ENCODE data around the gene TRIAP1.

Gene TRIAP1

GRCh38 chr12:120406553-120406952 lies 39.6 kb downstream of the TRIAP1 start:
- no peaks in the 10 kb centered on the region for H3K36me3 ChIP-seq (replicated peaks)
- DNase-seq: no peak
- in situ Hi-C loops (cut with HindIII; ENCODE audit: low pct_ligation_motif_present, low sequenced_read_pairs): no loop called here
- TF ChIP-seq CTCF (IDR thresholded peaks at IDR 0.05; ENCODE audit: low read depth, low read length, missing control alignments): no peak
- H3K27ac ChIP-seq: no peak overlapping the region
- no peak overlapping the region for H3K4me3 ChIP-seq (ENCODE audit: low read depth, low read length)
- no peaks in the 10 kb centered on the region for H3K27me3 ChIP-seq (replicated peaks)

- H3K4me3 ChIP-seq (ENCODE audit: low read depth, low read length): no peak overlapping the region
- no peak for DNase-seq
- H3K27ac ChIP-seq: no peak overlapping the region
- in situ Hi-C loops (cut with HindIII; ENCODE audit: low pct_ligation_motif_present, low sequenced_read_pairs): no loop called here
- no peaks in the 10 kb centered on the region for H3K27me3 ChIP-seq (replicated peaks)
- H3K36me3 ChIP-seq (replicated peaks): no peaks in the 10 kb centered on the region
- TF ChIP-seq CTCF (IDR thresholded peaks at IDR 0.05; ENCODE audit: low read depth, low read length, missing control alignments): no peak
These were observed 40.1 kb downstream of the TRIAP1 start for GRCh38 chr12:120406069-120406468.

- H3K27ac ChIP-seq: no peak overlapping the region
- no peaks in the 10 kb centered on the region for H3K36me3 ChIP-seq (replicated peaks)
- no peak overlapping the region for H3K4me3 ChIP-seq (ENCODE audit: low read depth, low read length)
- DNase-seq: no peak
- H3K27me3 ChIP-seq (replicated peaks): no peaks in the 10 kb centered on the region
- no peak for TF ChIP-seq CTCF (IDR thresholded peaks at IDR 0.05; ENCODE audit: low read depth, low read length, missing control alignments)
- in situ Hi-C loops (cut with HindIII; ENCODE audit: low pct_ligation_motif_present, low sequenced_read_pairs): no loop called here
These were observed 41.9 kb downstream of the TRIAP1 start for GRCh38 chr12:120404271-120404670.

- DNase-seq: no peak
- Histone ChIP-seq H3K36me3 (replicated peaks) (no peaks in the 10 kb centered on the region), H3K27ac (no peak overlapping the region), H3K27me3 (replicated peaks) (no peaks in the 10 kb centered on the region), H3K4me3 (ENCODE audit: low read depth, low read length) (no peak overlapping the region)
- in situ Hi-C loops (cut with HindIII; ENCODE audit: low pct_ligation_motif_present, low sequenced_read_pairs): no loop called here
- no peak for TF ChIP-seq CTCF (IDR thresholded peaks at IDR 0.05; ENCODE audit: low read depth, low read length, missing control alignments)
These were observed 42.3 kb downstream of the TRIAP1 start for GRCh38 chr12:120403869-120404268.

GRCh38 chr12:120402217-120402616 lies 44.0 kb downstream of the TRIAP1 start:
- no peak for DNase-seq
- H3K27me3 ChIP-seq (replicated peaks): no peaks in the 10 kb centered on the region
- no peak overlapping the region for H3K4me3 ChIP-seq (ENCODE audit: low read depth, low read length)
- H3K27ac ChIP-seq: no peak overlapping the region
- in situ Hi-C loops (cut with HindIII; ENCODE audit: low pct_ligation_motif_present, low sequenced_read_pairs): no loop called here
- TF ChIP-seq CTCF (IDR thresholded peaks at IDR 0.05; ENCODE audit: low read depth, low read length, missing control alignments): no peak
- H3K36me3 ChIP-seq (replicated peaks): no peaks in the 10 kb centered on the region

GRCh38 chr12:120399531-120399930 lies 46.7 kb downstream of the TRIAP1 start:
- in situ Hi-C loops (cut with HindIII; ENCODE audit: low pct_ligation_motif_present, low sequenced_read_pairs): no loop called here
- H3K27ac ChIP-seq: no peak overlapping the region
- peaks cover 10% of the 10 kb centered on the region for H3K27me3 ChIP-seq (replicated peaks)
- no peaks in the 10 kb centered on the region for H3K36me3 ChIP-seq (replicated peaks)
- no peak overlapping the region for H3K4me3 ChIP-seq (ENCODE audit: low read depth, low read length)
- TF ChIP-seq CTCF (IDR thresholded peaks at IDR 0.05; ENCODE audit: low read depth, low read length, missing control alignments): no peak
- DNase-seq: peak; percentile 55

Measured in brain microvascular endothelial cell (primary cell).